ENCODE data around the gene MTCL1. TPM values are rescaled to one million over a fixed set of nuclear protein-coding genes. Genes with fewer than 3 reads are reported as not detected.

The MTCL1 gene
- polyA plus RNA-seq, 3 donors, result not detected

GRCh38 chr18:8703781-8704301, 1.5 kb upstream of the MTCL1 start:
- Histone ChIP-seq H4K20me1 (ENCODE audit: insufficient read depth, low read length) (no peaks in the 10 kb centered on the region), H3K4me1 (ENCODE audit: control insufficient read depth in 1 of 2, insufficient read depth in 2 of 2, low read length in 2 of 2) (peaks cover 20 to 28% of the 10 kb centered on the region in 2 donors), H3K4me2 (replicated peaks; ENCODE audit: extremely low read depth, low read length, poor library complexity, severe bottlenecking) (peak overlapping the region; percentile 97), H3K36me3 (replicated peaks in 1 of 2; ENCODE audit: control insufficient read depth in 1 of 2, insufficient read depth in 2 of 2, low read length in 2 of 2) (no peaks in the 10 kb centered on the region), H3K9me3 (replicated peaks in 1 of 2; ENCODE audit: control insufficient read depth in 1 of 2, insufficient read depth in 1 of 2, low read length in 2 of 2) (peaks cover 3 to 19% of the 10 kb centered on the region in 2 donors), H2AFZ (ENCODE audit: insufficient read depth, low read depth, low read length, poor library complexity, severe bottlenecking) (peak overlapping the region; percentile 98), H3K79me2 (ENCODE audit: insufficient read depth, low read length) (no peaks in the 10 kb centered on the region), H3K27me3 (ENCODE audit: control insufficient read depth in 2 of 2, insufficient read depth in 2 of 2, low read length in 2 of 2) (peaks cover 49 to 66% of the 10 kb centered on the region in 2 donors), H3K9ac (ENCODE audit: insufficient read depth, low read length, poor library complexity, severe bottlenecking) (no peak overlapping the region), H3K4me3 (replicated peaks in 1 of 3; ENCODE audit: low read depth in 2 of 3, low read length in 3 of 3) (peak overlapping the region in 1 of 3 experiments; percentile 89), H3K27ac (ENCODE audit: low read depth in 1 of 2, low read length in 2 of 2) (no peak overlapping the region)
- Mint-ChIP-seq H3K4me1 (peaks cover 25% of the 10 kb centered on the region), H3K4me3 (peak overlapping the region; percentile 92 to 97), H3K36me3 (peaks cover 5 to 7% of the 10 kb centered on the region in 2 donors), H3K9me3 (peaks cover 0 to 23% (median 11%) of the 10 kb centered on the region in 7 donors), H3K27me3 (ENCODE audit: low read depth in 3 of 3) (peaks cover 55 to 79% (median 62%) of the 10 kb centered on the region in 3 donors), H3K27ac (peak overlapping the region in 2 of 7 donors; percentile 50 to 84)
- DNase-seq, result no peak
- intact Hi-C loops (cut with micrococcal nuclease), result no loop called here
- 41% methylated on average over 16 of the region's 16 CpGs for WGBS (ENCODE audit: insufficient coverage)
- TF ChIP-seq, protein P1, sequence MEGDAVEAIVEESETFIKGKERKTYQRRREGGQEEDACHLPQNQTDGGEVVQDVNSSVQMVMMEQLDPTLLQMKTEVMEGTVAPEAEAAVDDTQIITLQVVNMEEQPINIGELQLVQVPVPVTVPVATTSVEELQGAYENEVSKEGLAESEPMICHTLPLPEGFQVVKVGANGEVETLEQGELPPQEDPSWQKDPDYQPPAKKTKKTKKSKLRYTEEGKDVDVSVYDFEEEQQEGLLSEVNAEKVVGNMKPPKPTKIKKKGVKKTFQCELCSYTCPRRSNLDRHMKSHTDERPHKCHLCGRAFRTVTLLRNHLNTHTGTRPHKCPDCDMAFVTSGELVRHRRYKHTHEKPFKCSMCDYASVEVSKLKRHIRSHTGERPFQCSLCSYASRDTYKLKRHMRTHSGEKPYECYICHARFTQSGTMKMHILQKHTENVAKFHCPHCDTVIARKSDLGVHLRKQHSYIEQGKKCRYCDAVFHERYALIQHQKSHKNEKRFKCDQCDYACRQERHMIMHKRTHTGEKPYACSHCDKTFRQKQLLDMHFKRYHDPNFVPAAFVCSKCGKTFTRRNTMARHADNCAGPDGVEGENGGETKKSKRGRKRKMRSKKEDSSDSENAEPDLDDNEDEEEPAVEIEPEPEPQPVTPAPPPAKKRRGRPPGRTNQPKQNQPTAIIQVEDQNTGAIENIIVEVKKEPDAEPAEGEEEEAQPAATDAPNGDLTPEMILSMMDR (IDR thresholded peaks at IDR 0.05), result no peak

GRCh38 chr18:8704361-8705237, 757 bp upstream of the MTCL1 start:
- under 1% methylated on average over 51 of the region's 64 CpGs for WGBS (ENCODE audit: insufficient coverage)
- peak overlapping the region; percentile 97 for H3K4me2 ChIP-seq (replicated peaks; ENCODE audit: extremely low read depth, low read length, poor library complexity, severe bottlenecking)
- TF ChIP-seq, protein P1 (IDR thresholded peaks at IDR 0.05), result no peak
- H2AFZ ChIP-seq (ENCODE audit: insufficient read depth, low read depth, low read length, poor library complexity, severe bottlenecking), result peak overlapping the region; percentile 98
- H3K27ac Mint-ChIP-seq, result peak overlapping the region in 4 of 7 donors; percentile 51 to 72 (median 58)
- no peaks in the 10 kb centered on the region for H3K79me2 ChIP-seq (ENCODE audit: insufficient read depth, low read length)
- peaks cover 25% of the 10 kb centered on the region for H3K4me1 Mint-ChIP-seq
- peaks cover 5 to 7% of the 10 kb centered on the region in 2 donors for H3K36me3 Mint-ChIP-seq
- peaks cover 58 to 81% (median 66%) of the 10 kb centered on the region in 3 donors for H3K27me3 Mint-ChIP-seq (ENCODE audit: low read depth in 3 of 3)
- peaks cover 0 to 23% (median 11%) of the 10 kb centered on the region in 7 donors for H3K9me3 Mint-ChIP-seq
- H3K4me3 ChIP-seq (replicated peaks in 1 of 3; ENCODE audit: low read depth in 2 of 3, low read length in 3 of 3), result peak overlapping the region; percentile 51 to 89 (median 83)
- peak overlapping the region; percentile 32 for H3K9ac ChIP-seq (ENCODE audit: insufficient read depth, low read length, poor library complexity, severe bottlenecking)
- no peaks in the 10 kb centered on the region for H3K36me3 ChIP-seq (replicated peaks in 1 of 2; ENCODE audit: control insufficient read depth in 1 of 2, insufficient read depth in 2 of 2, low read length in 2 of 2)
- no peak overlapping the region for H3K27ac ChIP-seq (ENCODE audit: low read depth in 1 of 2, low read length in 2 of 2)
- peak overlapping the region; percentile 92 to 97 for H3K4me3 Mint-ChIP-seq
- peaks cover 20 to 28% of the 10 kb centered on the region in 2 donors for H3K4me1 ChIP-seq (ENCODE audit: control insufficient read depth in 1 of 2, insufficient read depth in 2 of 2, low read length in 2 of 2)
- peaks cover 53 to 68% of the 10 kb centered on the region in 2 donors for H3K27me3 ChIP-seq (ENCODE audit: control insufficient read depth in 2 of 2, insufficient read depth in 2 of 2, low read length in 2 of 2)
- intact Hi-C loops (cut with micrococcal nuclease), result no loop called here
- DNase-seq, result peak; percentile 49 to 59 (median 52)
- no peaks in the 10 kb centered on the region for H4K20me1 ChIP-seq (ENCODE audit: insufficient read depth, low read length)
- H3K9me3 ChIP-seq (replicated peaks in 1 of 2; ENCODE audit: control insufficient read depth in 1 of 2, insufficient read depth in 1 of 2, low read length in 2 of 2), result peaks cover 3 to 20% of the 10 kb centered on the region in 2 donors
